H9 (cell line): ENCODE results near the gene NF1. TPM values are rescaled to one million over a fixed set of nuclear protein-coding genes. Genes with fewer than 3 reads are reported as not detected.

Experiments
- DNase-seq: peaks from one replicate; pipeline ENCODE4 v3.0.0-alpha.2; 2017
- H2AFZ ChIP-seq: one replicate; pipeline ENCODE4 v1.6.1; 2013; ENCODE audit warnings: mild to moderate bottlenecking, low read length, control low read depth, moderate library complexity
- H2AK5ac ChIP-seq: 2 replicates; pipeline ENCODE4 v1.6.1; 2013; ENCODE audit warnings: low read length, control low read depth, mixed read lengths; ENCODE audit not compliant: insufficient read length
- H2BK120ac ChIP-seq: one replicate; pipeline ENCODE4 v1.6.1; 2013; ENCODE audit warnings: low read depth, mild to moderate bottlenecking, low read length, control low read depth, inconsistent platforms; ENCODE audit not compliant: poor library complexity, severe bottlenecking
- H2BK12ac ChIP-seq: 2 replicates; pipeline ENCODE4 v1.6.1; 2013; ENCODE audit warnings: low read length, control low read depth, mixed read lengths, low read depth; ENCODE audit not compliant: insufficient read length
- H2BK15ac ChIP-seq: 2 replicates; pipeline ENCODE4 v1.6.1; 2013; ENCODE audit warnings: low read depth, low read length, control low read depth
- H2BK20ac ChIP-seq: one replicate; pipeline ENCODE4 v1.6.1; 2013; ENCODE audit warnings: low read depth, mild to moderate bottlenecking, low read length, control low read depth, inconsistent platforms; ENCODE audit not compliant: poor library complexity, severe bottlenecking
- H2BK5ac ChIP-seq: 2 replicates; pipeline ENCODE4 v1.6.1; 2013; ENCODE audit warnings: low read length, control low read depth, mixed read lengths; ENCODE audit not compliant: insufficient read length
- H3K14ac ChIP-seq: 2 replicates; pipeline ENCODE4 v1.6.1; 2013; ENCODE audit warnings: low read length, control low read depth; ENCODE audit not compliant: insufficient read depth
- H3K18ac ChIP-seq: 2 replicates; pipeline ENCODE4 v1.6.1; 2013; ENCODE audit warnings: low read depth, mild to moderate bottlenecking, mixed read lengths, low read length, control low read depth; ENCODE audit not compliant: insufficient read length
- H3K23ac ChIP-seq: 2 replicates; pipeline ENCODE4 v1.6.1; 2013; ENCODE audit warnings: low read length, control low read depth, mixed read lengths, low read depth; ENCODE audit not compliant: insufficient read length
- H3K23me2 ChIP-seq: 2 replicates; pipeline ENCODE4 v1.6.1; 2013; ENCODE audit warnings: low read depth, mild to moderate bottlenecking, mixed read lengths, low read length, control low read depth; ENCODE audit not compliant: insufficient read length, poor library complexity, severe bottlenecking
- H3K27ac ChIP-seq: 2 replicates; pipeline ENCODE4 v1.5.1; 2013; ENCODE audit warnings: low read length, control low read depth, mixed read lengths, low read depth; ENCODE audit not compliant: insufficient read length
- H3K27me3 ChIP-seq: 2 replicates; pipeline ENCODE4 v1.6.1; 2013; ENCODE audit warnings: low read length, control low read depth, inconsistent platforms; ENCODE audit not compliant: insufficient read depth
- H3K4ac ChIP-seq: 2 replicates; pipeline ENCODE4 v1.6.1; 2013; ENCODE audit warnings: low read depth, mild to moderate bottlenecking, control low read depth, inconsistent platforms, low read length, moderate library complexity
- H3K4me1 ChIP-seq: 2 replicates; pipeline ENCODE4 v1.6.1; 2013; ENCODE audit warnings: low read length, control low read depth, inconsistent platforms; ENCODE audit not compliant: insufficient read depth
- H3K4me2 ChIP-seq: 2 replicates; pipeline ENCODE4 v1.6.1; 2013; ENCODE audit warnings: low read length, control low read depth, mixed read lengths; ENCODE audit not compliant: insufficient read length, insufficient read depth
- H3K56ac ChIP-seq: 2 replicates; pipeline ENCODE4 v1.6.1; 2013; ENCODE audit warnings: low read depth, mild to moderate bottlenecking, mixed read lengths, low read length, control low read depth; ENCODE audit not compliant: insufficient read length
- H3K79me1 ChIP-seq: 2 replicates; pipeline ENCODE4 v1.6.1; 2013; ENCODE audit warnings: low read depth, mild to moderate bottlenecking, moderate library complexity, low read length, control low read depth, inconsistent platforms; ENCODE audit not compliant: insufficient read depth, poor library complexity, severe bottlenecking
- H3K79me2 ChIP-seq: 2 replicates; pipeline ENCODE4 v1.6.1; 2013; ENCODE audit warnings: low read length, control low read depth, inconsistent platforms; ENCODE audit not compliant: insufficient read depth
- H3K9ac ChIP-seq: 2 replicates; pipeline ENCODE4 v1.6.1; 2013; ENCODE audit warnings: low read length, control low read depth, mixed read lengths; ENCODE audit not compliant: insufficient read length; ENCODE audit errors: extremely low read depth
- H3K9me3 ChIP-seq: one replicate; pipeline ENCODE4 v1.6.1; 2013; ENCODE audit warnings: low read depth, low read length, inconsistent platforms; ENCODE audit not compliant: control insufficient read depth
- H3T11ph ChIP-seq: one replicate; pipeline ENCODE4 v1.6.1; 2013; ENCODE audit warnings: mild to moderate bottlenecking, low read length, control low read depth, inconsistent platforms
- H4K20me1 ChIP-seq: one replicate; pipeline ENCODE4 v1.6.1; 2013; ENCODE audit not compliant: control insufficient read depth, insufficient read length, insufficient read depth
- H4K5ac ChIP-seq: 2 replicates; pipeline ENCODE4 v1.6.1; 2013; ENCODE audit warnings: low read depth, mild to moderate bottlenecking, mixed read lengths, low read length, control low read depth; ENCODE audit not compliant: insufficient read length
- H4K8ac ChIP-seq: replicated peaks from 2 replicates; pipeline ENCODE4 v1.6.1; 2013; ENCODE audit warnings: low read length, control low read depth, mixed read lengths, low read depth; ENCODE audit not compliant: insufficient read length
- H4K91ac ChIP-seq: 2 replicates; pipeline ENCODE4 v1.6.1; 2013; ENCODE audit warnings: low read depth, mild to moderate bottlenecking, moderate library complexity, mixed read lengths, low read length, control low read depth; ENCODE audit not compliant: insufficient read length
- H3K27ac Mint-ChIP-seq, 3 experiments: 2 replicates in 2 of 3; 3 replicates in 1 of 3; pipeline ENCODE4 v1.8.0; 2020 to 2021; ENCODE audit warnings: mixed read lengths in 3 of 3, mild to moderate bottlenecking in 1 of 3, moderate library complexity in 1 of 3
- H3K27me3 Mint-ChIP-seq: 2 replicates; pipeline ENCODE4 v1.8.0; 2021; ENCODE audit warnings: low read depth, mild to moderate bottlenecking, moderate library complexity, mixed read lengths
- H3K36me3 Mint-ChIP-seq, 3 experiments: 2 replicates in 2 of 3; 3 replicates in 1 of 3; pipeline ENCODE4 v1.8.0; 2020 to 2021; ENCODE audit warnings: low read depth in 3 of 3, mixed read lengths in 3 of 3; ENCODE audit not compliant: insufficient read depth in 1 of 3
- H3K4me1 Mint-ChIP-seq, 2 experiments: 2 replicates each; pipeline ENCODE4 v1.8.0; 2020; ENCODE audit warnings: mixed read lengths in 2 of 2
- H3K4me3 Mint-ChIP-seq, 2 experiments: 2 replicates in 1 of 2; 3 replicates in 1 of 2; pipeline ENCODE4 v1.8.0; 2020 to 2021; ENCODE audit warnings: mild to moderate bottlenecking in 2 of 2, mixed read lengths in 2 of 2, moderate library complexity in 1 of 2
- H3K9me3 Mint-ChIP-seq, 2 experiments: 2 replicates in 1 of 2; 3 replicates in 1 of 2; pipeline ENCODE4 v1.8.0; 2020; ENCODE audit warnings: mild to moderate bottlenecking in 2 of 2, mixed read lengths in 2 of 2, moderate library complexity in 1 of 2
- WGBS: extraction: QIAGEN DNeasy Blood & Tissue Kit; methylation state at CpG from one replicate; pipeline ENCODE4 v1.1.7; 2013; ENCODE audit warnings: missing lambda C conversion rate, low lambda C conversion rate, mixed read lengths; ENCODE audit not compliant: insufficient read length; ENCODE audit errors: extremely low coverage; 5-methylcytosine and 5-hydroxymethylcytosine counted together
- total RNA-seq: library from RNA; stranded (reverse); gene quantifications from 2 replicates; pipeline ENCODE4 v1.2.1, GENCODE V29; 2021
- TF ChIP-seq, protein P1 (sequence below): fragments of 200-600 bp; sonication (generic); conservative IDR thresholded peaks from 3 replicates; pipeline ENCODE4 v1.8.0; 2021; ENCODE audit warnings: antibody characterized with exemption, mild to moderate bottlenecking

NF1 gene
- total RNA-seq, 1 experiment from 2014 or later: 38.1 TPM

DNA sequence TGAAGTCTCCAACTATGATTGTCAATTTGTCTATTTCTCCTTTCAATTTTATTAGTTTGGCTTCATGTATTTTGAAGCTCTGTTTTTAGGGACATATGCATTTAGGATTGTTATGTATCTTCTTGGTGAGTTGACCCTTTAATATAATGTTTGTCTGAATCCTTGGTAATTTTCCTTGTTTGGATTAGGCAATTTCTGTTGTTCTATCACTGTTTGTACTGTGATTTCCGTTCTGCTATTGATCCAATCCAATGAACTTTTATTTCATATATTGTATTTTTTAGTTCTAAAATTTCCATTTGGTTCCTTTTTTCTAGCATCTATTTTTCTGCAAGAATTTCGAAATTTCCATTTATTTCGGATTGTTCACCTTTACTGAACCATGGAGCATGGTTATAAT, 327.7 kb downstream of the NF1 start:
- Mint-ChIP-seq H3K9me3 (no peaks in the 10 kb centered on the region), H3K36me3 (0 out of 7 replicates have a peak, but pooled peaks cover 0 to 5% (median 0%) of the 10 kb centered on the region in 3 experiments), H3K27me3 (peaks cover 18% of the 10 kb centered on the region), H3K4me1 (peaks cover 35 to 36% of the 10 kb centered on the region in 2 experiments), H3K4me3 (no peak overlapping the region), H3K27ac (no peak overlapping the region)
- Histone ChIP-seq H2AFZ (no peak overlapping the region), H3T11ph (no peak overlapping the region), H2AK5ac (no peak overlapping the region), H3K14ac (no peak overlapping the region), H3K9me3 (no peaks in the 10 kb centered on the region), H3K79me1 (no peaks in the 10 kb centered on the region), H3K18ac (no peak overlapping the region), H4K5ac (no peak overlapping the region), H3K27me3 (no peaks in the 10 kb centered on the region), H4K8ac (no peak overlapping the region), H3K27ac (no peak overlapping the region), H3K23ac (no peak overlapping the region), H4K91ac (no peak overlapping the region), H3K79me2 (no peaks in the 10 kb centered on the region), H3K4ac (no peak overlapping the region), H2BK20ac (no peak overlapping the region), H3K23me2 (no peaks in the 10 kb centered on the region), H2BK5ac (no peak overlapping the region), H3K9ac (no peak overlapping the region), H3K4me2 (no peak overlapping the region), H2BK120ac (no peak overlapping the region), H4K20me1 (no peaks in the 10 kb centered on the region), H2BK12ac (no peak overlapping the region), H2BK15ac (no peak overlapping the region), H3K56ac (no peak overlapping the region), H3K4me1 (no peaks in the 10 kb centered on the region)
- DNase-seq: no peak
- no CpG with 5 or more reads among the region's 3 CpGs for WGBS
- TF ChIP-seq, protein P1, sequence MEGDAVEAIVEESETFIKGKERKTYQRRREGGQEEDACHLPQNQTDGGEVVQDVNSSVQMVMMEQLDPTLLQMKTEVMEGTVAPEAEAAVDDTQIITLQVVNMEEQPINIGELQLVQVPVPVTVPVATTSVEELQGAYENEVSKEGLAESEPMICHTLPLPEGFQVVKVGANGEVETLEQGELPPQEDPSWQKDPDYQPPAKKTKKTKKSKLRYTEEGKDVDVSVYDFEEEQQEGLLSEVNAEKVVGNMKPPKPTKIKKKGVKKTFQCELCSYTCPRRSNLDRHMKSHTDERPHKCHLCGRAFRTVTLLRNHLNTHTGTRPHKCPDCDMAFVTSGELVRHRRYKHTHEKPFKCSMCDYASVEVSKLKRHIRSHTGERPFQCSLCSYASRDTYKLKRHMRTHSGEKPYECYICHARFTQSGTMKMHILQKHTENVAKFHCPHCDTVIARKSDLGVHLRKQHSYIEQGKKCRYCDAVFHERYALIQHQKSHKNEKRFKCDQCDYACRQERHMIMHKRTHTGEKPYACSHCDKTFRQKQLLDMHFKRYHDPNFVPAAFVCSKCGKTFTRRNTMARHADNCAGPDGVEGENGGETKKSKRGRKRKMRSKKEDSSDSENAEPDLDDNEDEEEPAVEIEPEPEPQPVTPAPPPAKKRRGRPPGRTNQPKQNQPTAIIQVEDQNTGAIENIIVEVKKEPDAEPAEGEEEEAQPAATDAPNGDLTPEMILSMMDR: no peak
